Ascending aorta (tissue), 2 donors: ENCODE measurements around the gene AKR1B1. TPM values are rescaled to one million over a fixed set of nuclear protein-coding genes. Genes with fewer than 3 reads are reported as not detected.

Experiments used
- DNase-seq, 2 donors: peaks; one replicate each; pipeline ENCODE4 v3.0.0-alpha.2; 2019; ENCODE audit warnings: low spot score in 2 of 2
- H3K27ac ChIP-seq, 2 donors: fragments of 200-600 bp; sonication (generic); one replicate each; pipeline ENCODE4 v1.5.1; 2016 to 2017; ENCODE audit warnings: mild to moderate bottlenecking in 1 of 2
- H3K27me3 ChIP-seq: fragments of 200-600 bp; sonication (generic); one replicate; pipeline ENCODE4 v1.5.1; 2017
- H3K36me3 ChIP-seq, 2 donors: fragments of 200-600 bp; sonication (generic); one replicate each; pipeline ENCODE4 v1.5.1; 2016
- H3K4me1 ChIP-seq, 2 donors: fragments of 200-600 bp; sonication (generic); one replicate each; pipeline ENCODE4 v1.5.1; 2016 to 2017; ENCODE audit warnings: mild to moderate bottlenecking in 1 of 2
- H3K4me3 ChIP-seq, 2 donors: fragments of 200-600 bp; sonication (generic); one replicate each; pipeline ENCODE4 v1.5.1; 2016 to 2017; ENCODE audit warnings: mild to moderate bottlenecking in 1 of 2
- H3K9me3 ChIP-seq, 2 donors: fragments of 200-600 bp; sonication (generic); one replicate each; pipeline ENCODE4 v1.5.1; 2016
- intact Hi-C: fragments of 100-400 bp; cut with DNase I; formaldehyde crosslinking; loops from one replicate; pipeline ENCODE4 v1.15.1; 2023
- total RNA-seq: library from RNA; depleted of rRNA; stranded (reverse); fragments of >200 nt; gene quantifications from one replicate; pipeline ENCODE4 v1.1.0, GENCODE V29; 2016
- TF ChIP-seq, protein P1 (sequence below), 3 experiments: fragments of 200-600 bp in 2 of 3; fragments of 450-650 bp in 1 of 3; sonication (generic) in 2 of 3; IDR thresholded peaks; one replicate each; pipeline ENCODE4 v1.5.1; 2016 to 2019; ENCODE audit warnings: antibody characterized with exemption in 3 of 3, mild to moderate bottlenecking in 1 of 3, moderate library complexity in 1 of 3

Gene AKR1B1
- total RNA-seq, 1 donor from 2014 or later, result 78.7 TPM

DNA sequence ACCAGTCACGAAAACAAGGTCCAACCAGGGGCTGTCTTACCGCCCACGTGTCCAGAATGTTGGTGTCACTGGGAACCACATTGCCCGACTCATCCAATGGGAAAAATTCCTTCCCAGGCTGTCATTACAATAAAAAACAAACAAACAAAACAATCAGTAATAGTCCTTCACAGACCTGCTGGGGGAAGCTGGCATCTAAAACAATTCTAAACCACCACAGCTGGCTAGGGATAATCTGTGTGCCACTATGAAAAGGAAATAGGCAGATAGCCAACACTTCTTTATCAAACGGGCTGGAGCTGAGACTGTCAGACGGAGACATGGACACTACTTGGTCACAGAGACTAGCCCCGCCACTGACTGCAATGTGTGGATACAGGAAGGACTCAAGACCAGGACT lies 9.2 kb downstream of the AKR1B1 start:
- no peaks in the 10 kb centered on the region for H3K27me3 ChIP-seq
- intact Hi-C loops, result loop anchor here (10.0 kb wide), 2 partner anchors 1055 to 1195 kb away; partner anchors contain the start of gene EXOC4
- no peak overlapping the region for H3K27ac ChIP-seq
- peaks cover 66% of the 10 kb centered on the region in 2 donors for H3K36me3 ChIP-seq
- H3K4me1 ChIP-seq, result no peaks in the 10 kb centered on the region
- TF ChIP-seq, protein P1, sequence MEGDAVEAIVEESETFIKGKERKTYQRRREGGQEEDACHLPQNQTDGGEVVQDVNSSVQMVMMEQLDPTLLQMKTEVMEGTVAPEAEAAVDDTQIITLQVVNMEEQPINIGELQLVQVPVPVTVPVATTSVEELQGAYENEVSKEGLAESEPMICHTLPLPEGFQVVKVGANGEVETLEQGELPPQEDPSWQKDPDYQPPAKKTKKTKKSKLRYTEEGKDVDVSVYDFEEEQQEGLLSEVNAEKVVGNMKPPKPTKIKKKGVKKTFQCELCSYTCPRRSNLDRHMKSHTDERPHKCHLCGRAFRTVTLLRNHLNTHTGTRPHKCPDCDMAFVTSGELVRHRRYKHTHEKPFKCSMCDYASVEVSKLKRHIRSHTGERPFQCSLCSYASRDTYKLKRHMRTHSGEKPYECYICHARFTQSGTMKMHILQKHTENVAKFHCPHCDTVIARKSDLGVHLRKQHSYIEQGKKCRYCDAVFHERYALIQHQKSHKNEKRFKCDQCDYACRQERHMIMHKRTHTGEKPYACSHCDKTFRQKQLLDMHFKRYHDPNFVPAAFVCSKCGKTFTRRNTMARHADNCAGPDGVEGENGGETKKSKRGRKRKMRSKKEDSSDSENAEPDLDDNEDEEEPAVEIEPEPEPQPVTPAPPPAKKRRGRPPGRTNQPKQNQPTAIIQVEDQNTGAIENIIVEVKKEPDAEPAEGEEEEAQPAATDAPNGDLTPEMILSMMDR (IDR thresholded peaks at IDR 0.05), result no peak
- DNase-seq, result no peak
- no peaks in the 10 kb centered on the region for H3K9me3 ChIP-seq
- no peak overlapping the region for H3K4me3 ChIP-seq

DNA sequence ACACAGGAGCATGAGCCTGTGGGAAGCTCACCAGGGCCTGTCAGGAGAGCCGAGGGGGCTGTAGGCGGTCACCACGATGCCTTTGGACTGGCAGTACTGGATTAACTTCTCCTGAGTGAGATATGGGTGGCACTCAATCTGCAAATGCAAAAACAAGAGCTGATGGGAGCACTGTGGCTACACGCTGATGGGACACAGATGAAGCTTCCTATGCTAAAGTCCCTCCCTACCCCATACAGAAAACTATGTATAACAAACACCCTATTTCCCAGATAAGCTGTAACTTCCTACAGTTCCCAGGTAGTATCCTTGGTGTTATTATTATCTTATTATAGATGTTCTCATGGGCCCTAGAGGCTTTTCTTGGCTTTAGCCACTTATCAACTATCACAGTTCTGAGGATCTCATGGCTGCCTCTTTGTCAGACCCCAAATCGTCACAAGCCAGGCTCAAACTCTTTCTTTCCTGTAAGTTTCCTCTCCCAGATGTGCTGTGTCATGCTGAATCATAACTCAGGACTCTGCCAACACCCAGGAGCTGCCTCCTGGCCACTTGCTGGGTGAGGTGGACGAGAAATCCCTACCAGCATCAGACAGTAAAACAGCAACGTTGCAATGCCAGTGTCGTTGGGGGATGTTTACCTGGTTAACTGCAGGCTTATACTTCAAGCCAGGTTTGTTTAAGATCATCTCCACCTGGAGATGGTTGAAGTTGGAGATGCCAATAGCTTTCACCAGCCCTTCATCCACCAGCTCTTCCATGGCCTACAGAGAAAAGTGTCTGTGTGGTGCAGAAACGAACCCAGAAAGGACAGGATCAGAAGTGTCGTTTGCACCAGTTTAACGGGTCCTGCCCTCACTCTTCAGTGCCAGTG lies 10.3 kb downstream of the AKR1B1 start:
- TF ChIP-seq, protein P1 (IDR thresholded peaks at IDR 0.05), result no peak
- H3K27ac ChIP-seq, result no peak overlapping the region
- no peaks in the 10 kb centered on the region for H3K27me3 ChIP-seq
- H3K4me1 ChIP-seq, result no peaks in the 10 kb centered on the region
- H3K9me3 ChIP-seq, result no peaks in the 10 kb centered on the region
- no peak for DNase-seq
- H3K4me3 ChIP-seq, result no peak overlapping the region
- peaks cover 77% of the 10 kb centered on the region in 2 donors for H3K36me3 ChIP-seq
- intact Hi-C loops, result no loop called here

DNA sequence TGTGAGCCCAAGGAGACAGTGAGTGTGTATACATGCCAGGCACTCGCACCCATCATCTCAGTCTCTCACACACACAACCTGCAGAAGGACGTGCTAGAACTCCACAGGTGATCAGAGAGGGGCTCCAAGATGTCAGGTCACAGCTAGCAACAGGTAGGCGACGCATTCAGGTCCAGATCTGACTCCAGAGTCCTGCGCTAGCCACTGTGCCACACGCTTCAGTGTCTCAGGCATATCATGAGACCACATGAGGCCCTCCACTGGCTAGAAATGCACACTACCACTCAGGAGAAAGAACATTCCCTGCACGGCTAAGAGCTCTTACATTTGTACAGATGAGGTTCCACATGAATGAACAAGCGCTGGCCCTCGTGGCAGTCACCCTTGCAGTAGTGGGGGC lies 11.5 kb downstream of the AKR1B1 start:
- intact Hi-C loops, result no loop called here
- peaks cover 89% of the 10 kb centered on the region in 2 donors for H3K36me3 ChIP-seq
- no peak overlapping the region for H3K27ac ChIP-seq
- no peaks in the 10 kb centered on the region for H3K9me3 ChIP-seq
- TF ChIP-seq, protein P1 (IDR thresholded peaks at IDR 0.05), result no peak
- no peak overlapping the region for H3K4me3 ChIP-seq
- no peak for DNase-seq
- no peaks in the 10 kb centered on the region for H3K4me1 ChIP-seq
- no peaks in the 10 kb centered on the region for H3K27me3 ChIP-seq

DNA sequence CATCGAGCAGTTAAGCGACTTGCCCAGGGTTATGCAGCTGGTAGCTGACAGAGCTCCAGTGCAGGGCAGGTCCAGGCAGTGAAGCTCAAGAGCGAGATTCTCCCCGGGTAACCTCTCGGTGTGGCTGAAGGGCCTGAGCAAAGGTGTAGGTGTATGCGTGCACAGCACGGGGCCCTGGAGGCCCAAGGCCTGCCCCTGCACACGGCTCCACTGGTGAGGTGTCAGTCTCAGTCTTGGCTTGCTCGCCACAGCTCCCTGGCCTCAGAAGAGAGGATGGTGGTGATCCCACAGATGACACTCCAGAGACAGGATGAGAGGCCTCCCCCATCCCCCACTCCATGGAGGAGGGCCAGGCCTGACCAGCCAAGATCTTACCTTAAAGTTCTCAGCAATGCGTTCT lies 12.0 kb downstream of the AKR1B1 start:
- no peaks in the 10 kb centered on the region for H3K27me3 ChIP-seq
- peaks cover 94% of the 10 kb centered on the region in 2 donors for H3K36me3 ChIP-seq
- H3K4me1 ChIP-seq, result no peaks in the 10 kb centered on the region
- intact Hi-C loops, result no loop called here
- no peaks in the 10 kb centered on the region for H3K9me3 ChIP-seq
- no peak overlapping the region for H3K4me3 ChIP-seq
- no peak overlapping the region for H3K27ac ChIP-seq
- TF ChIP-seq, protein P1 (IDR thresholded peaks at IDR 0.05), result no peak
- DNase-seq, result no peak

DNA sequence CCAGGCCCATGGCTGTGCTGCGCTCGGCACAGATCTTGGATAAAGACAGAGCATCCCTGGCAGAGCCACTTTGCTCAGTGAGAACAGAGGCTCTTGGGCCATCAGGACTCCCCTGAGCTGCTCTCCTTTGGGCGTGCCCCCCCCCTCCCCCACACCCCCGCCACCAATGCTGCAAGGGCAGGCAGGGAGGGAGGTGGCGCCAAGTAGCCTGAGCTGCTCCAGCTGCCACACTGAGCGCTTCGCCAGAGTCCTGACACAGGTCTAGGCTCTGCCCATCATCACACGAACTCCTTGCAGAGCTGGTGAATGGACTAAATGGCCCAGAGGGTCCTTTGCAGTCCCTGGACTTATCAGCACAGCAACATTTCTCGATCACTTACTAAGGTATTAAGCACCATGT lies 12.5 kb downstream of the AKR1B1 start:
- Histone ChIP-seq H3K9me3 (no peaks in the 10 kb centered on the region), H3K4me3 (no peak overlapping the region), H3K36me3 (peaks cover 95 to 98% of the 10 kb centered on the region in 2 donors), H3K27me3 (no peaks in the 10 kb centered on the region), H3K4me1 (no peaks in the 10 kb centered on the region), H3K27ac (no peak overlapping the region)
- no peak for DNase-seq
- intact Hi-C loops, result no loop called here
- TF ChIP-seq, protein P1 (IDR thresholded peaks at IDR 0.05), result no peak
